H1 (cell line): Measurements from ENCODE around the gene CYTL1. TPM values are rescaled to one million over a fixed set of nuclear protein-coding genes. Genes with fewer than 3 reads are reported as not detected.

Experiments
- HDAC6 ChIP-seq: IDR thresholded peaks from one replicate; pipeline ENCODE4 v1.7.1; 2012; ENCODE audit warnings: low read depth, mild to moderate bottlenecking, inconsistent platforms, low read length, moderate library complexity
- SP1 ChIP-seq: IDR thresholded peaks from 2 replicates; pipeline ENCODE4 v1.6.1; 2011; ENCODE audit warnings: low read depth, low read length
- TEAD4 ChIP-seq: IDR thresholded peaks from 2 replicates; pipeline ENCODE4 v1.6.1; 2012; ENCODE audit warnings: low read depth, low read length, inconsistent platforms, mixed read lengths
- polyA plus RNA-seq, 7 experiments: library from polyadenylated mRNA; depleted of rRNA in 3 of 7; stranded (reverse) in 5 of 7; unstranded in 2 of 7; fragments of >200 nt in 5 of 7; fragments of 200-250 nt in 2 of 7; gene quantifications; 1 replicate in 5 of 7; 2 replicates in 1 of 7; 4 replicates in 1 of 7; pipeline versions ENCODE4 v1.2.1 to v1.2.3, GENCODE V29; 2011 to 2013; ENCODE audit warnings: missing spikeins in 2 of 7, mixed read lengths in 2 of 7
- total RNA-seq: library from RNA; stranded (reverse); fragmentation: NEBNext Ultra II Directional; extraction: Animal tissue kit (Norgen Biotek cat#: 25700); gene quantifications from 2 replicates; pipeline ENCODE4 v1.2.1, GENCODE V29; 2021

Gene CYTL1
- total and polyA plus RNA-seq, 2 of the 8 experiments (the other 6 are each of a cell fraction or from before 2014, with no cell fraction given), result 8.6 to 9.8 TPM

- TF ChIP-seq TEAD4, result no peak
- TF ChIP-seq HDAC6, result no peak
- no peak for TF ChIP-seq SP1
Measured at GRCh38 chr4:5032813-5033212, 13.6 kb upstream of the CYTL1 start (continued).
